Measurements from ENCODE around the gene SMAD5. TPM values are rescaled to one million over a fixed set of nuclear protein-coding genes. Genes with fewer than 3 reads are reported as not detected.

The SMAD5 gene
- total and polyA plus RNA-seq, 2 of the 8 experiments (the other 6 are each of a cell fraction or from before 2014, with no cell fraction given): 30.2 to 60.5 TPM

DNA sequence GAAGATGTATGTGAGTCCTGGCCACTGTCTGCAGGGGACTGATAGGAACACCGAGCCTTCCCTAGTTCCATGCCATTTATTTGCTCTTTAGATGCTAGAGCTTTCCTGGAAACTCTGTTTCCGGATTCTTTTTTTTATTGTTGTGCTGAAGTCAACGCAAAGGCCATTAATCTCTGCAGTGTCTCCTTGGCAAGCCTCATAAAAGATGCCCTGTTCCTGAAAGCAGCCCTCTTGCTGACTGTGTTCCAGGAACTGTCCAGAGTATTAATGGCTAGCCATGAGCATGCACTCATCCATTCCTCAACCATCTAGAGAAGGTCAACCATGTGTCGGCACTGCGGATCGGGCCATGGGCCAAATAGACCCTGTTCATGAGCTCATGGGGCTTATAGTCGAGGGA, 42.9 kb upstream of the SMAD5 start (continued):
- no peak for TF ChIP-seq BRCA1 (IDR thresholded peaks at IDR 0.05; ENCODE audit: low read depth, low read length)
- TF ChIP-seq ASH2L (IDR thresholded peaks at IDR 0.05; ENCODE audit: low read length): no peak
- no peak for TF ChIP-seq MAFK (IDR thresholded peaks at IDR 0.05; ENCODE audit: low read depth, low read length)
- TF ChIP-seq CBX5 (IDR thresholded peaks at IDR 0.05; ENCODE audit: low read depth, low read length): no peak
- TF ChIP-seq POLR2AphosphoS5 (IDR thresholded peaks at IDR 0.05; ENCODE audit: low read depth, low read length): no peak
- TF ChIP-seq, protein P1, sequence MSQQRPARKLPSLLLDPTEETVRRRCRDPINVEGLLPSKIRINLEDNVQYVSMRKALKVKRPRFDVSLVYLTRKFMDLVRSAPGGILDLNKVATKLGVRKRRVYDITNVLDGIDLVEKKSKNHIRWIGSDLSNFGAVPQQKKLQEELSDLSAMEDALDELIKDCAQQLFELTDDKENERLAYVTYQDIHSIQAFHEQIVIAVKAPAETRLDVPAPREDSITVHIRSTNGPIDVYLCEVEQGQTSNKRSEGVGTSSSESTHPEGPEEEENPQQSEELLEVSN (IDR thresholded peaks at IDR 0.05): no peak

All from H1 (cell line).